GM21529 (cell line): ENCODE data around the gene COL25A1.

Experiments
- ATAC-seq: cut with Tn5 transposase; IDR thresholded peaks from one replicate; pipeline ENCODE4 v1.9.1; 2021; ENCODE audit not compliant: unreplicated experiment

The COL25A1 gene

DNA sequence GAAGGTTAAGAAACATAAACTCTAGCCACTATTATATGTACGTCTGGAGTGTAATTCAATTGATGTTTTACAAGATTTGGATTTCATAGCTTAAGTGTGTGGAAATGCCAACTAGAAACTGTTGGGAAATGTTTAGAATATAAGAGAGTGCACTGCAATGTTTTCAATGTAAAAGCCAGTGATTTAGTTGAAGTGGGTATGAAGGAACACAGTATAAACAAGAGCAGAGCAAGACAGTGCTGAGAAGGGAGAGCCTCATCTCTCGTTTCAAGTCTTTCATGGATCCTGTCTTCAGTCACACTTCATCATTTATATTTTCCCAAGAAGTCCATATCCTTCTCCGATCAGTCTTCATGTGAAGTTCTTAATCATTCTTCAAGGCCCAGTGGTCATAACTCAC, 375.7 kb downstream of the COL25A1 start:
- no peak for ATAC-seq

- no peak for ATAC-seq
Measured at GRCh38 chr4:108926061-108926460, 376.4 kb downstream of the COL25A1 start.

DNA sequence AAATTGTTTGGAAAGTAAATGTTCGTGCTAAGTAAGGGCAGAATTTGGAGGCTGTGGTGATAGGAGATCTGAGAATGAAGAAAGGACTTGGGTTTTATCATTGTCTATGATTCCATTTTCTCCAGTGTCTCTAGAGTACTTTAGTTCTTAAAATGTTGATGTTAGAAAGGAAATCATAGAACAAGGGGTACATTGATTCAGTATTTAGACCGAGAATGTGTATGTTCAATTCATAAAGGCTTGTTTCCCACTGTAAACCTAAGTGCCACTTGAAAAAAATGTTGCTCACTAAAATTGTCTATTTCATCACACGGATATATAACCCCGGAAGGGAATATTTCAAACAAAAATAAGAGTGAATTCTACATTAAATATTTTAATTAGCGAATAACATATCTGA, 380.3 kb downstream of the COL25A1 start:
- ATAC-seq, result no peak

DNA sequence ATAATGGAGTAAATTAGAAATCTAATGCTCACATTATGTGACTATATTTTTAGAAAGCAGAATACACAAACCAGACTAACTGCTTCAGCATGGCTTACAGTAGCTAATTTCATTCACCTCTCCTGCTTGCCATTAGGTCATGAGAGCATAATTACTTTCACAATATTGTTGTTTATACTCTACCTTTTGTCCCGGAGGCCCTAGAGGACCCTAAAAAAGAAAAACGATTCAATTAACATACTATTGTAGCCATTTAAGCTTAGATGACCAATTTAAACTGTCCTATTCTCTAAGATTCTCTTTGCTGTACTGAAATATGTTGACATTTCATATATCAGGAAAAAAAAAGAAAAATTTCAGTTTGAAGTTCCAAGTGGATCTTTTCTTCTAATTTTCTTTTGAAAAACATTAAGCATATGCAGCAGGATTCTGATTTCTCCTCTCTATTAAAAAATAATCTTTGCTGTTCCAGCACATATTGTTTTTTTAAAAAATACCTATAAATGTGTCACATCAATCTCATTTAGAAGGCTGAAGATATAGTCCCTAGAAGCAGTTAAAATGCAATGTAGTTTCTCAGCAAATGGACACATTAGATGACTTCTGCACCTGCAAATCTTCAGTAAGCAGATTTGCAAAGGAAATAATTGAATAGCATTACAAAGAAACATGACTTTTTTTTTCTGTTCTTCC, 381.9 kb downstream of the COL25A1 start:
- no peak for ATAC-seq

GRCh38 chr4:108919226-108919893, 383.1 kb downstream of the COL25A1 start:
- ATAC-seq, result no peak

DNA sequence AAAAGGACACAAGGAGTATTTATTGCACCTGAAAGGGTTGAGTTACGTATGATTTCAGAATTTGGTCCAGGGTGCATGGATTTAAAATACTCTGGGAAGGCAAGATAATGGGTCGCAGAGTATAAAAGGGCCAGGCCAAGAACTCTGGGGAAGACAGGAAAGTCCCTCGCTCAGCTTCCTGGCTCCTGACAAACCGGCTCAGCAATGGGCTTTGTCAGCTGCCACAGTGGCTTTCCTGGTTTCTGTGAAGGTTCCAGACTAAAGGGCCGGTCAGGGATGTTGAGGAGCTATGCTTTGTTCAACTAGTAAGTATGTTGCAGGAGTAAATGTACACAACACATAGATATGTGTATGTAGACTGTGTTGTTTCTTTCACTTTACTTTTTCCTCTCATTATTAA, 385.2 kb downstream of the COL25A1 start:
- no peak for ATAC-seq

DNA sequence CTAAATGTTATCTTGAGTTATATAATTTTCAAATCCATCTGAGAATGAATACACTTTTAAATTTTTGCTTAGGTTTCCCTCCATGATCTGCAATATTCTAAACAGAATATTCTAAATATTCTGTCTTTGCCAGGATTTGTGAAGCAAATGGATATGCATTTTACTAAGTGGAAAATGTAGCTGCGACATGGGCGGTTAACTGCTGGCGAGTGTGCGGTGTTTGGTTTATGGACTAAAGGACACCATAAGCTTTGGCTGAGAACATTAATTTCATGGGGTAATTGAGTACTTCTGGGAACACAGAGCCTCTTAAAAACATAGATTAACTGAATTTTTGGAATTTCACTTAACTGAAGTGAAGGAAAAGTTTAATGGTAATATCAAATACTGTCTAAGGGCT, 385.8 kb downstream of the COL25A1 start:
- no peak for ATAC-seq

DNA sequence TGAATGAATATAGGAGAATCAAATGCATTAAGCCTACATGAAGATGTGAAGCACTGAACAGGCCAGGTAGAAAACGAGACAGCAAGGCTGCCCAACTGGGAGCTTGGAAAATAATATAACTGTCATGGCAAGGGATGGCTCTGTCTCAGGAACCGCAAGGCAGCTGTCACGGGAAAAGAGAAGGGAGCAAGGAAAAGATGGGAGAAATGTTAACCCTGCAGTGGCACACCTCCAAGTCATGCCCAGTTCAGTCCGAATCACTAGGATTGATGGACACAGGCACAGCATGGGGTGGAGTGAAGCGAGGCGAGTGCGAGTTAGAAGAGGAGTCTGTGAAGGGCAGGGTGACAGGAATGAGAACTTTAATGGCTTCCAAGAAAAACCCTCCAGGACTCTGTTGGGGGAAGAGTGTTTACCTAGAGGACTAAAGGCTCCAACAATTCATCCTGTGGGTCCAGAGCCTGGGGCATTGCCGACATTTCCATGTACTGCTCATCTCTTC, 395.5 kb downstream of the COL25A1 start:
- ATAC-seq, result no peak

DNA sequence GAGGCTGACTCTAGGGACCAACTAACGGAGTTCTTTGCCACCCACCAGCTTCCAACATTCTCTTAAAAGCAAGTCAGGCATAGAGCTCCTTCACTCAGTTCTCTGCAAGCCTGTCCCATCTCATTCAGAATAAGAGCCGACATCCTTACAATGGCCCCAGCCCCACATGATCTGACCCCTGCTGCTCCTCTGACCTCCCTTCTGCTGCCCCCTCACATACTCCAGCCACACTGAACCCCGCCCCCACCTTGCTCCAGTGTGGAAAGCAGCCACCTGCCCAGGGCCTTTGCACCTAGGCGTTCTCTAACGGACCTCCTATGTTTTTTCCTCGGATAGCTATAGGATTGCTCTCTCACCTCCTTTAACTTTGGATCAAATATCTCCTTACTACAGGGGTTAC, 396.5 kb downstream of the COL25A1 start:
- no peak for ATAC-seq

- ATAC-seq, result no peak
Measured at GRCh38 chr4:108903464-108904221, 398.8 kb downstream of the COL25A1 start.

DNA sequence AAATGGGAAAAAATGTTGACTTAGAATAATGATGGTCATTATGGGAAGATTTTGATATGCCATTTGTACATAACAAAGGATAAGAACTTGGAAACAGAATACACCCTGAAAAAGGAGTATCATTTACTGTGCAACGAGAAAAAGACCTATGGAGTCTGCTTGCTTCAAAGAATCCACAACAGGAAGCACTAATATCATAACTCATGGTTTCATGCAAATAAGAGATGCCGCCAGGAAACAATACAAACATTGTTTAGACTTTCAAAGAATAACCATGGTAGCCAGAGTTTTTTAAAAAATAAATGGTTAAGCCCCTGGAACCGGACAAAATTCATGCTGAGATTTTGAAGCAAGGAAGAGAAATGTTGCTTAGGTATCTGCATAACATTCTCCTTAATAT, 399.7 kb downstream of the COL25A1 start:
- ATAC-seq, result peak; percentile 95

GRCh38 chr4:108901291-108901690, 401.2 kb downstream of the COL25A1 start:
- no peak for ATAC-seq

- no peak for ATAC-seq
Measured at GRCh38 chr4:108900018-108900580, 402.4 kb downstream of the COL25A1 start.

GRCh38 chr4:108893468-108893867, 409.0 kb downstream of the COL25A1 start:
- no peak for ATAC-seq

- no peak for ATAC-seq
Measured at GRCh38 chr4:108891896-108892590, 410.4 kb downstream of the COL25A1 start.

- ATAC-seq, result no peak
Measured at GRCh38 chr4:108890484-108890881, 412.0 kb downstream of the COL25A1 start.

DNA sequence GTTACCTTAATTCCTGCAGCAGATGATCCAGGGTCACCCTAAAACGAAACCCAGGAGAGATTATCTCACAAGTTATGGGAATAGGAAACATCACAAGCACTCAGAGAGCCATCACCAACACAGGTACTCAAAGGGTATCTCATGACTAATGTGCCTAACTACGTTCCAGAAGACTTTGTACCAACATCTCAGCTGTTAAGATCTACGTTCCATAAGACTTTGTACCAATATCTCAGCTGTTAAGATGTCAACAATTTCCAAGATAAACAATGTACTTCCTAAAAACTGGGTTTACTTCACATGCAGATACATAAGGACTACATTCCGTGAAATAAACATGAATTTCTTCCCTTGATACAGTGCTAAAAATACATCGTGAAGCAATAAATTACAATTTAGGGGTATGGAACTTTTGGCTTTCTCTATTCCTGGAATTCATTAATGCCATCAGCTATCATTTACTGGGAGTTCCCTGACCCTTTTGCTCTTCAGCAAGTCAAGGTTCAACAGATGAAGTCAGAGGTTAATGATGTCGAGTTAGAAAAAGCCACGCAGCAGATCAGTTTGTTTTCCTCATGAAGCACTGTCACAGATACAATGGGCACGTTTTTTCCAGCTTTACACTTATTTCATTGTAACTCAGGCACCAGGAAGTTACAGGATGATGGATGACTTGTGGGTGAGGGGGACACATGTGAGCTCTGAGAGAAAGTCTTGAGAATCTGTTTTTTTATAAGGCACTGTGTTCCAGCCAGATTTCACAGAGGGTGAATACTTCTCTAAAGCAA, 412.6 kb downstream of the COL25A1 start:
- ATAC-seq, result no peak

GRCh38 chr4:108888769-108889168, 413.7 kb downstream of the COL25A1 start:
- no peak for ATAC-seq

DNA sequence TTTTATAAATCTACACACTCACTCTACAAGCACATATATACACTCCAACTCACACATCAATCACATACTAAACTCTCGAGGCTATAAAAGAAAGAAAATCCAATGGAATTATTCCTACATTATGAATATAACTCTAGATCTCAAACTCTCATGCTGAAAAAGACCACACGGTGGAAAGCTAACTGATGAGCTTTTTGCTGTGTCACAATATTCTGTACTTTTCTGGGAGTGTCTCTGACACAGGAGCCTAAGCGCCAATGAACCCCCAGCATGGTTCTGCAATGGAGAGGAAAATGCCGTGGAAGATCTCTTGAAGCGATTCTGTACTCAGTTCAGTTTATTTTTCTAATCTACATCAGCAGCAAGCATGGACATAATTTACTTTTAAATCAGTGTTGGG, 415.4 kb downstream of the COL25A1 start:
- ATAC-seq, result no peak

DNA sequence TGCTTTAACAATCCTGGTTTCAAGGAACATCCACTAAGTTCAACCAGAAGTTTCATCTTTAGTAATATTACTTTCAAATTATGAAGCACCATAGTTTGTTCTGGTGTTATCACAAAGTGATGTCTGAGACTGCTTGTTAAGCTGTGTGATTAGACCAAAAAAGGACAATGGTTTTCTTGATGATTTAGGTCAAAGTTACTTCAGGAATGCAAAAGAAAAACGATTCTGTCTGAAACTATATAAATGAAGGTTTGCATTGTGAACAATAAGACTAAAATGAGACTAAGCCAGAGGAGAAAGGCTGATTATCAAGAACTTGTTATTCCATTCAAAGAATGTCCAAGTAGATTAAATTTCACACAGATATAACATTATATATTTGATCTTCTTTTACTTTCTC, 417.2 kb downstream of the COL25A1 start:
- no peak for ATAC-seq
